HCT116 (cell line): ENCODE results near the gene IBA57. TPM values are rescaled to one million over a fixed set of nuclear protein-coding genes. Genes with fewer than 3 reads are reported as not detected.

Experiments
- ATAC-seq: fragments of 200-7000 bp; cut with Tn5 transposase; 2 replicates; pipeline ENCODE4 v1.9.1; 2020; ENCODE audit warnings: mild to moderate bottlenecking, moderate library complexity
- BruUV-seq: library from RNA; stranded (reverse); fragments of 400-500 nt; replicated peaks from 2 replicates; lab custom pipeline; 2021; lab: Mats Ljungman, UMichigan
- CTCF ChIA-PET: fragments of 300-600 bp; sonication (Branson Sonifier 250); formaldehyde crosslinking; loops from one replicate; lab custom pipeline; 2021; ENCODE audit warnings: antibody characterized with exemption; lab: Charles Lee
- POLR2A ChIA-PET: fragments of 300-600, 350-600 bp; sonication (Branson Sonifier 250); formaldehyde crosslinking; loops from one replicate; lab custom pipeline; 2021; ENCODE audit warnings: antibody characterized with exemption; lab: Charles Lee
- RAD21 ChIA-PET, 2 experiments: fragments of 300-600 bp; sonication (Branson Sonifier 250); formaldehyde crosslinking; loops; one replicate each; lab custom pipeline; 2023; ENCODE audit warnings: low total read pairs in 2 of 2; ENCODE audit not compliant: uncharacterized antibody in 2 of 2, unreplicated experiment in 2 of 2, low non-redundant PET in 1 of 2; lab: Charles Lee
- DNase-seq: peaks from one replicate; pipeline ENCODE4 v3.0.0-alpha.2; 2010; ENCODE audit warnings: low read depth, low spot score
- H2AFZ ChIP-seq: fragments of 200-600 bp; shearing (Covaris generic), sonication (generic); 2 replicates; pipeline ENCODE4 v1.6.1; 2017; ENCODE audit warnings: low read depth, mixed run types, mixed read lengths, antibody characterized with exemption, low read length; ENCODE audit not compliant: poor library complexity, severe bottlenecking
- H3K27ac ChIP-seq: 2 replicates; pipeline ENCODE4 v1.5.1; 2012; ENCODE audit warnings: low read depth, low read length
- H3K27me3 ChIP-seq: fragments of 200-600 bp; sonication (generic); 2 replicates; pipeline ENCODE4 v1.6.1; 2016; ENCODE audit warnings: mixed run types, low read length, mixed read lengths; ENCODE audit not compliant: insufficient read depth
- H3K36me3 ChIP-seq, 2 experiments: fragments of 200-500 bp in 1 of 2; fragments of 200-600 bp in 1 of 2; sonication (Bioruptor generic) in 1 of 2; sonication (generic) in 1 of 2; 2 replicates each; pipeline versions ENCODE4 v1.5.1 to v1.6.1; 2014 to 2016; ENCODE audit warnings: low read length in 2 of 2, inconsistent platforms in 1 of 2, mixed read lengths in 1 of 2, mixed run types in 1 of 2; ENCODE audit not compliant: insufficient read depth in 2 of 2, control insufficient read depth in 1 of 2
- H3K4me1 ChIP-seq, 2 experiments: fragments of 200-600 bp in 1 of 2; sonication (generic) in 1 of 2; 2 replicates each; pipeline versions ENCODE4 v1.5.1 to v1.6.1; 2012 to 2017; ENCODE audit warnings: low read length in 2 of 2, inconsistent platforms in 1 of 2, mild to moderate bottlenecking in 1 of 2, mixed read lengths in 1 of 2, mixed run types in 1 of 2, moderate library complexity in 1 of 2; ENCODE audit not compliant: insufficient read depth in 2 of 2, control insufficient read depth in 1 of 2
- H3K4me2 ChIP-seq: fragments of 200-600 bp; sonication (generic); 2 replicates; pipeline ENCODE4 v1.6.1; 2017; ENCODE audit warnings: mixed run types, low read length, mixed read lengths
- H3K4me3 ChIP-seq, 2 experiments: fragments of 200-600 bp in 1 of 2; sonication (generic) in 1 of 2; replicated peaks in 1 of 2; 2 replicates each; pipeline ENCODE4 v1.5.1; 2011 to 2016; ENCODE audit warnings: low read length in 2 of 2, control low read depth in 1 of 2, low read depth in 1 of 2, mild to moderate bottlenecking in 1 of 2, mixed read lengths in 1 of 2, mixed run types in 1 of 2
- H3K79me2 ChIP-seq: fragments of 200-600 bp; sonication (generic); 2 replicates; pipeline ENCODE4 v1.6.1; 2017; ENCODE audit warnings: mild to moderate bottlenecking, mixed run types, low read length, moderate library complexity, mixed read lengths; ENCODE audit not compliant: insufficient read depth
- H3K9ac ChIP-seq: fragments of 200-600 bp; sonication (generic); 2 replicates; pipeline ENCODE4 v1.6.1; 2016; ENCODE audit warnings: low read length, mixed read lengths
- H3K9me2 ChIP-seq: fragments of 200-600 bp; sonication (generic), shearing (Covaris generic); 2 replicates; pipeline ENCODE4 v1.6.1; 2017; ENCODE audit warnings: mixed run types, mild to moderate bottlenecking, moderate library complexity; ENCODE audit not compliant: insufficient read depth
- H3K9me3 ChIP-seq, 2 experiments: fragments of 200-500 bp in 1 of 2; fragments of 200-600 bp in 1 of 2; sonication (Bioruptor generic) in 1 of 2; sonication (generic) in 1 of 2; 2 replicates each; pipeline ENCODE4 v1.6.1; 2014 to 2017; ENCODE audit warnings: low read length in 2 of 2, mixed read lengths in 2 of 2, inconsistent platforms in 1 of 2, low read depth in 1 of 2, mild to moderate bottlenecking in 1 of 2, mixed run types in 1 of 2, moderate library complexity in 1 of 2; ENCODE audit not compliant: control insufficient read depth in 1 of 2, insufficient read depth in 1 of 2
- H4K20me1 ChIP-seq: fragments of 200-600 bp; sonication (generic), shearing (Covaris generic); 2 replicates; pipeline ENCODE4 v1.6.1; 2017; ENCODE audit warnings: mixed run types, mild to moderate bottlenecking, moderate library complexity; ENCODE audit not compliant: insufficient read depth
- CBX3 ChIP-seq: IDR thresholded peaks from 2 replicates; pipeline ENCODE4 v1.6.1; 2012; ENCODE audit warnings: low read depth
- ELF1 ChIP-seq: IDR thresholded peaks from 2 replicates; pipeline ENCODE4 v1.6.1; 2012; ENCODE audit warnings: low read depth, borderline replicate concordance
- EZH2 ChIP-seq: fragments of 200-600 bp; sonication (generic); IDR thresholded peaks from 2 replicates; pipeline ENCODE4 v1.6.1; 2017; ENCODE audit warnings: antibody characterized with exemption, mixed run types
- EZH2phosphoT487 ChIP-seq: fragments of 200-600 bp; IDR thresholded peaks from 2 replicates; pipeline ENCODE4 v1.6.1; 2018; ENCODE audit warnings: antibody characterized with exemption, borderline replicate concordance
- FOSL1 ChIP-seq: IDR thresholded peaks from 2 replicates; pipeline ENCODE4 v1.6.1; 2012; ENCODE audit warnings: low read depth
- JUND ChIP-seq: IDR thresholded peaks from 2 replicates; pipeline ENCODE4 v1.6.1; 2012
- POLR2AphosphoS5 ChIP-seq: IDR thresholded peaks from 2 replicates; pipeline ENCODE4 v1.6.1; 2011; ENCODE audit warnings: mild to moderate bottlenecking, low read depth, low read length, moderate library complexity
- RAD21 ChIP-seq: IDR thresholded peaks from 2 replicates; pipeline ENCODE4 v1.6.1; 2012; ENCODE audit warnings: low read depth, mild to moderate bottlenecking
- SIN3A ChIP-seq: IDR thresholded peaks from 2 replicates; pipeline ENCODE4 v1.6.1; 2012; ENCODE audit warnings: low read depth
- SP1 ChIP-seq: IDR thresholded peaks from 2 replicates; pipeline ENCODE4 v1.6.1; 2012; ENCODE audit warnings: low read depth
- SRF ChIP-seq: IDR thresholded peaks from 2 replicates; pipeline ENCODE4 v1.6.1; 2012; ENCODE audit warnings: low read depth
- TCF7L2 ChIP-seq: IDR thresholded peaks from 2 replicates; pipeline ENCODE4 v1.7.0; 2011; ENCODE audit warnings: borderline replicate concordance, inconsistent platforms; ENCODE audit not compliant: insufficient read depth, insufficient read length; ENCODE audit errors: extremely low read depth
- YY1 ChIP-seq: IDR thresholded peaks from 2 replicates; pipeline ENCODE4 v1.6.1; 2011; ENCODE audit warnings: low read length, low read depth, moderate library complexity, mild to moderate bottlenecking; ENCODE audit not compliant: insufficient replicate concordance; ENCODE audit errors: extremely low read depth
- ZNF274 ChIP-seq: fragments of 200-500 bp; sonication (Bioruptor generic); IDR thresholded peaks from 2 replicates; pipeline ENCODE4 v1.6.1; 2014; ENCODE audit warnings: mild to moderate bottlenecking, low read depth, low read length, inconsistent platforms
- intact Hi-C: fragments of 100-400 bp; cut with micrococcal nuclease; formaldehyde crosslinking; loops from 2 replicates; pipeline ENCODE4 v1.10.0; 2022
- total RNA-seq: library from RNA; stranded (reverse); gene quantifications from one replicate; pipeline ENCODE4 v1.2.1, GENCODE V29; 2021; ENCODE audit not compliant: unreplicated experiment
- TF ChIP-seq, protein P1 (sequence below), 3 experiments: fragments of 200-600 bp in 1 of 3; sonication (generic) in 1 of 3; IDR thresholded peaks in 2 of 3; conservative IDR thresholded peaks in 1 of 3; 2 replicates each; pipeline ENCODE4 v1.5.1; 2012 to 2017; ENCODE audit warnings: low read depth in 2 of 3, low read length in 2 of 3, antibody characterized with exemption in 1 of 3, borderline replicate concordance in 1 of 3, control low read depth in 1 of 3, mild to moderate bottlenecking in 1 of 3, mixed read lengths in 1 of 3, mixed run types in 1 of 3, moderate library complexity in 1 of 3; ENCODE audit not compliant: insufficient read depth in 1 of 3
- TF ChIP-seq, protein P2 (sequence below): IDR thresholded peaks from 2 replicates; pipeline ENCODE4 v1.6.1; 2011; ENCODE audit warnings: mild to moderate bottlenecking, low read length, moderate library complexity; ENCODE audit not compliant: insufficient replicate concordance; ENCODE audit errors: extremely low read depth
- TF ChIP-seq, protein P3 (sequence below): IDR thresholded peaks from 2 replicates; pipeline ENCODE4 v1.6.1; 2012

IBA57 gene
- total RNA-seq, 1 experiment from 2014 or later, result 11.6 TPM

DNA sequence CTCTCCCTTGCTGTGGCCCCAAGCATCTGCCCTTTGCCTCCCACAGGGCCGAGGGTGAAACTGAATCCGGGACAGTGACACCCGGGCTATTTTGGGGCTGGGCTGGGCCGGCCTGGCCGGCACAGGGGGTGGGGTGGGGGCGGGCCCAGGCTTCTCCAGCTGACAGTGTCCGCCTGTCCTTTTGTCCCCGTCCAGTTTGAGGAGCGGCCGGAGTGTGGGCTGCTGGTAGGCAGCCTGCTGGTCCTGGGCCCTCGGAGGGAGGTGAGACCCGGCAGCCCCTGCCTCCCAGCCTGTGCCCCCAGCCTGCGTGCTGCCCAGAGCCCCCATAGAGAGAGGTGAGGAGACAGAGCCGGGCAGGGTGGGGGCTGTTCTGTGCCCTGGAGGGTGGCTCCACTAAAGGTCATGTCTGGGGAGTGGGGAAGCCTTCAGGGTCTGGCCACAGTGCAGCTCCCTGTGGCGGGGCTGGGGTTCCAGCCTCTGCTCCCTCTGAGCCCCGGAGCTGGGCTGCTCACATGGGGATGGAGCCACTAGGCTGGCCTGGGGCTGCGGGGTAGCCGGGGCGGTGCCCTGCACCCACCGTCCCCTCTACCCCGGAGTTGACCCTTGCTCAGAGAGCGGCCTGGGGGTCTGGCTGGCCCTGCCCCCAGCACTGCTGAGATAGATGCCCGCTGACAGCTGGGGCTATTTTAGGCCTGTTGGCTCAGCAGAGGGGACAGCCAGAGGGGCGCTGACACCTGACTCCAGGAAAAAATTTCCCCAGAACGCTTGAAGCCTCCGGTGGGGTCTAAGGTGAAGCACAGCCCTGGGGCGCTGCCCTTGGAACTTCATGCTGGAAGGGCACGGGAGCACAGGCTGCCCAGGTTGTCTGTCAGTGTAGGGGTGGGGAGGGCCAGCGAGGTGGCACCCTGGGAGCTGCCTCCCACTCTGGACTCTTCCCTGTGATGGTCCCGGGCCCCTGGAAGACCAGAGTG, 42.5 kb downstream of the IBA57 start, which contains the start of gene OBSCN:
OBSCN (plus strand) TSS at position 194 of the 971 bp plus-strand sequence. CDS start 3,740 bp downstream, outside the sequence.
- DNase-seq, result no peak
- H3K27ac ChIP-seq, result no peak within 1 kb of the TSS
- CTCF ChIA-PET, result interaction anchor here (2.2 kb wide), 1 partner anchor 43 kb away, joined by 6 read pairs; the partner anchor contains the start of gene IBA57
- no peaks in the 10 kb centered on the region for H3K79me2 ChIP-seq
- no peaks in the 10 kb centered on the region for H3K9me2 ChIP-seq
- H3K27me3 ChIP-seq, result no peaks in the 10 kb centered on the region
- no peak within 1 kb of the TSS for H3K4me2 ChIP-seq
- no peak within 1 kb of the TSS for H3K9ac ChIP-seq
- no peaks in the 10 kb centered on the region for H4K20me1 ChIP-seq
- POLR2A ChIA-PET, result no interaction called here
- intact Hi-C loops, result no loop called here
- ATAC-seq, result no peak
- TF ChIP-seq ELF1 (no peak), RAD21 (no peak), SIN3A (no peak), EZH2phosphoT487 (no peak), ZNF274 (no peak), TCF7L2 (no peak), POLR2AphosphoS5 (no peak), JUND (no peak), SP1 (no peak), SRF (no peak), EZH2 (no peak), YY1 (no peak), CBX3 (no peak), FOSL1 (no peak)
- TF ChIP-seq, protein P1, sequence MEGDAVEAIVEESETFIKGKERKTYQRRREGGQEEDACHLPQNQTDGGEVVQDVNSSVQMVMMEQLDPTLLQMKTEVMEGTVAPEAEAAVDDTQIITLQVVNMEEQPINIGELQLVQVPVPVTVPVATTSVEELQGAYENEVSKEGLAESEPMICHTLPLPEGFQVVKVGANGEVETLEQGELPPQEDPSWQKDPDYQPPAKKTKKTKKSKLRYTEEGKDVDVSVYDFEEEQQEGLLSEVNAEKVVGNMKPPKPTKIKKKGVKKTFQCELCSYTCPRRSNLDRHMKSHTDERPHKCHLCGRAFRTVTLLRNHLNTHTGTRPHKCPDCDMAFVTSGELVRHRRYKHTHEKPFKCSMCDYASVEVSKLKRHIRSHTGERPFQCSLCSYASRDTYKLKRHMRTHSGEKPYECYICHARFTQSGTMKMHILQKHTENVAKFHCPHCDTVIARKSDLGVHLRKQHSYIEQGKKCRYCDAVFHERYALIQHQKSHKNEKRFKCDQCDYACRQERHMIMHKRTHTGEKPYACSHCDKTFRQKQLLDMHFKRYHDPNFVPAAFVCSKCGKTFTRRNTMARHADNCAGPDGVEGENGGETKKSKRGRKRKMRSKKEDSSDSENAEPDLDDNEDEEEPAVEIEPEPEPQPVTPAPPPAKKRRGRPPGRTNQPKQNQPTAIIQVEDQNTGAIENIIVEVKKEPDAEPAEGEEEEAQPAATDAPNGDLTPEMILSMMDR (IDR thresholded peaks at IDR 0.05 in 2 of 3, conservative IDR thresholded peaks at IDR 0.05 in 1 of 3; ENCODE audit: borderline replicate concordance in 1 of 3, insufficient read depth in 1 of 3, low read depth in 2 of 3, low read length in 2 of 3), result no peak
- TF ChIP-seq, protein P2, sequence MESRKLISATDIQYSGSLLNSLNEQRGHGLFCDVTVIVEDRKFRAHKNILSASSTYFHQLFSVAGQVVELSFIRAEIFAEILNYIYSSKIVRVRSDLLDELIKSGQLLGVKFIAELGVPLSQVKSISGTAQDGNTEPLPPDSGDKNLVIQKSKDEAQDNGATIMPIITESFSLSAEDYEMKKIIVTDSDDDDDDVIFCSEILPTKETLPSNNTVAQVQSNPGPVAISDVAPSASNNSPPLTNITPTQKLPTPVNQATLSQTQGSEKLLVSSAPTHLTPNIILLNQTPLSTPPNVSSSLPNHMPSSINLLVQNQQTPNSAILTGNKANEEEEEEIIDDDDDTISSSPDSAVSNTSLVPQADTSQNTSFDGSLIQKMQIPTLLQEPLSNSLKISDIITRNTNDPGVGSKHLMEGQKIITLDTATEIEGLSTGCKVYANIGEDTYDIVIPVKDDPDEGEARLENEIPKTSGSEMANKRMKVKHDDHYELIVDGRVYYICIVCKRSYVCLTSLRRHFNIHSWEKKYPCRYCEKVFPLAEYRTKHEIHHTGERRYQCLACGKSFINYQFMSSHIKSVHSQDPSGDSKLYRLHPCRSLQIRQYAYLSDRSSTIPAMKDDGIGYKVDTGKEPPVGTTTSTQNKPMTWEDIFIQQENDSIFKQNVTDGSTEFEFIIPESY, result no peak
- TF ChIP-seq, protein P3, sequence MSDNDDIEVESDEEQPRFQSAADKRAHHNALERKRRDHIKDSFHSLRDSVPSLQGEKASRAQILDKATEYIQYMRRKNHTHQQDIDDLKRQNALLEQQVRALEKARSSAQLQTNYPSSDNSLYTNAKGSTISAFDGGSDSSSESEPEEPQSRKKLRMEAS, result no peak
- H3K36me3 ChIP-seq, result no peaks in the 10 kb centered on the region
- H2AFZ ChIP-seq, result no peak within 1 kb of the TSS
- RAD21 ChIA-PET, result no interaction called here
- peaks cover 16 to 27% of the 10 kb centered on the region in 2 experiments for H3K4me1 ChIP-seq
- H3K9me3 ChIP-seq, result no peaks in the 10 kb centered on the region
- no TSS peak for BruUV-seq
- H3K4me3 ChIP-seq, result no peak within 1 kb of the TSS
